Prostate gland (tissue), 2 donors: Measurements from ENCODE around the gene FAHD2A.
"Not testable (repeated sequence)": the region's sequence is repeated elsewhere in the genome, so short reads cannot be mapped to it uniquely, and the experiment has no call there.

ENCODE experiments used
- CTCF ChIP-seq, 4 experiments: fragments of 200-600 bp in 2 of 4; fragments of 450-650 bp in 2 of 4; sonication (generic) in 2 of 4; IDR thresholded peaks; 1 replicate in 3 of 4; 2 replicates in 1 of 4; pipeline ENCODE4 v1.5.1; 2016 to 2019; ENCODE audit warnings: antibody characterized with exemption in 4 of 4, mild to moderate bottlenecking in 2 of 4, moderate library complexity in 2 of 4
- POLR2A ChIP-seq: fragments of 450-650 bp; IDR thresholded peaks from one replicate; pipeline ENCODE4 v1.6.1; 2016; ENCODE audit warnings: antibody characterized with exemption, mild to moderate bottlenecking
- POLR2AphosphoS5 ChIP-seq: sonication (generic); formaldehyde crosslinking; IDR thresholded peaks from one replicate; pipeline ENCODE4 v1.6.1; 2017; ENCODE audit warnings: antibody characterized with exemption

DNA sequence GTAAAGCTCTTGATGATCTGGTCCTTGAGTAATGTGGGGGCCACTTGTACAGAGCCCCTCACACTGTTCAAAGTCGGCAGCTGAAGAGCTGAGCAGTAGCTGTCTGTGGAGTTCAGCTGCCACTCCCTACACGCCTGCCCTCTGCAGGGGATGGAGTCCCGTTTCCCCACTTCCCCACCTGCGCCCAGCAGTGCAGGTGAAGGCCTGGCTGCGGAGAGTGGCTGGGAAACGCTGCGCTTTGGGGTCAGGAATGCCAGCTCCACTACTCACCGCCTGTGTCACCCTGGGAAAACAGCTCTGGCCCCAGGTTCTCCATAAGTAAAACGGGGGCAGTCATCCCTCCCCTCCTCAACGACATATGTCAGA lies 521 bp upstream of the FAHD2A start:
- peak in 1 of 4 experiments; percentile 6 for TF ChIP-seq CTCF (IDR thresholded peaks at IDR 0.05)
- not testable (repeated sequence) for TF ChIP-seq POLR2A, POLR2AphosphoS5
